Middle frontal gyrus (tissue), 1 donor: ENCODE measurements around the gene NRARP.

ENCODE experiments used
- DNase-seq: peaks from one replicate; pipeline ENCODE4 v3.0.0-alpha.2; 2015; ENCODE audit warnings: low spot score; ENCODE audit errors: extremely low spot score

NRARP gene

DNA sequence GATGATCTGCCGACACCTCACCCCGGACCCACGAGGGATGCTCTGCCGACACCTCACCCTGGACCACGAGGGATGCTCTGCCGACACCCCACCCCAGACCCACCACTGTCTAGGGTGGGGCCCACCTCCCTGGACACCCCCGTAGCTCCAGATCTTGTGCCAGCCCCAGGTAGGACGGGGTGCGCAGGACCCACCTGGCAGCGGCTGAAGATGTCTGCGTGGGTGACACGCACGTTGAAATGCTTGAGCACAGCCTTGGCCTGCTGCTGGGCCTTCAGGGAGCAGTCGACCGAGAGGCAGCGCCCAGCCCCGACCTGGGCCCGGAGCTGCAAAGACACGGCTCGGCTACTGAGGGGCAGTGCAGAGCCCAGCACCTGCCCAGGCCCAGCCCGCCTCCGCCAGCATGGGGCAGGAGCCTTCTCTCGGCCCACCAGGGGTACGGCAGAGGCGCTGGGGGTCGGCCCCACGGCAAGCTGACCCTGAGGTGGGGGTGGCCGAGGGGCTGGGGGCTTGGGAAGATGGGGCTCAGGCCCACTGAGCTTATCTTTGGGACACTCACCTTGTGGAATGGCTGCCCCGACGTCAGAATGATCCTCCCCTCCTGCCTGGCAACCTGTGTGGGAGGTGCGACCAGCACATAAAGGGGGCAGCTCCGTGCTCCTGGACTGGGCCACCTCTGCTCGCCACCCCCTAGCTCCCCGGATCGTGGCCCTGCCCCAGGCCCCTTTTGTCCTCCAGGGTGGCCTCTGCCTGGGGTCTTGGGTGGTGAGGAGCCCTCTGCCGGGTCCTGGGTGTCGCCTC lies 21.7 kb upstream of the NRARP start:
- DNase-seq: no peak

DNA sequence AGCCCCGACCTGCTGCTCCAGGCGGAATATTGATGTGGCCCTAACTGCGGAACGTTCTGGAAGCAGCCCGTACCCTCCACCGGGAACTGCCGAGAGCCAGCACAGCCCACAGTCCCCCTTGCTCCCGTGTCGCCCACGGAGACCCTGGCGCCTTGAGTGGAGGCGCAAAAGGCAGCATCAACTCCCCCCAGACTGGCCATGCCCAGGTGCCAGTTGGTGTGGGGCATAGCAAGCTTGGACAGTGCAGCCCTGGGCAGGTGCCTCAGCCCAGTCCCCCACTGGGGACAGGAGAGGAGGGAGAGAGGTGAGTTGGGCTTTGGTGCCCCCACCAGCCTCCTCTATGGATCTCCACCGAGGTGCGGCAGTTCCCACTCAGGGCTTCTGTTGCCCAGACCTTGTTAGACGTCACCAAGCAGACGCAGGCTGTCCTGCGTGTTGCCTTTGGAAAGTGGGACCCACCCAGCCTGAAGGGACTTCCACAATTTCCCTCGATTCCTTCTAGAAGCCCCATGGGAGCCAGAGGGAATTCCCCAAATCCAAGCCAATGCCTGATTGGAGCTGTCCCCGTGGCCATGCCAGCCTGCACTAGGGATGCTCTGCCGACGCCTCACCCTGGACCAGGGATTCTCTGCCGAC lies 19.8 kb upstream of the NRARP start:
- no peak for DNase-seq

DNA sequence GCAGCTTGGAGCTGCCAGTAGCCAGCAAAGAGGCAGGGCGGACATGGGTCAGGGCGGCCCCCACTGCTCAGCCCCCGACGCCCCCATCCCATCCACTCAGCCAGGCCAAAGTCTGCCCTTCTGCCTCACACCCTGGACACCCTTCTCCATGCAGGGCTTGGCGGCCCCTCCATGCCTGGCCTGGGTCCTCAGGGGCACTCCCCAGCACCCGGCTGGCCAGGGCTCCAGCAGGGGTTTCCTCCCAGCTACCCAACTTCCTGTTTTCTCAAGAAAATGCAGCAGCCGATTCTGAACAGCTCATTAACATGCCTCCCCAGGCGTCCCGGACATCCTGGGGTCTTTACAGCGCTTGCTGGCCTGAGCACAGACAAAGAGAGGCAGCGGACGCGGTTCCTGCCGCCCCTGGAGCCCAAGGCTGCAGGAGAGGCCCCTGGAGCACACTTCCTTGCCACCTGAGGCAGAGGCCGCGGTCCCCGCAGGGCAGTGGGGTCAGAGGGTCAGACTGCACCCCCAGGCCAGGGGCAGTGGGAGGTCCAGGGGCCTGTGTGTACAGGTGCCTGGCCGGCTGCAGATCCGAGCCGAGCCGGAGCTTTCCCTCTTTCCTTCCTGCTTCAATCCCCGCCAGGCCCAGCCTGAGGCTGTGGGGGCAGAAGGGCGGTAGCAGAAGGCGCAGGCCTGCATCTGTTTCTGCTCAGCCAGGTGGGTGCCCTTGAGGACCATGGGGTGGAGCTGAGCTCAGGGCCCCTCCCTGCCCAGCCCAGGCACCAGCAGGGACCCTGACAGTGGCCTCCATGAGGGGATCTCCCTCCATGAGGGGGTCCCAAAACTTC lies 18.7 kb upstream of the NRARP start:
- no peak for DNase-seq

DNA sequence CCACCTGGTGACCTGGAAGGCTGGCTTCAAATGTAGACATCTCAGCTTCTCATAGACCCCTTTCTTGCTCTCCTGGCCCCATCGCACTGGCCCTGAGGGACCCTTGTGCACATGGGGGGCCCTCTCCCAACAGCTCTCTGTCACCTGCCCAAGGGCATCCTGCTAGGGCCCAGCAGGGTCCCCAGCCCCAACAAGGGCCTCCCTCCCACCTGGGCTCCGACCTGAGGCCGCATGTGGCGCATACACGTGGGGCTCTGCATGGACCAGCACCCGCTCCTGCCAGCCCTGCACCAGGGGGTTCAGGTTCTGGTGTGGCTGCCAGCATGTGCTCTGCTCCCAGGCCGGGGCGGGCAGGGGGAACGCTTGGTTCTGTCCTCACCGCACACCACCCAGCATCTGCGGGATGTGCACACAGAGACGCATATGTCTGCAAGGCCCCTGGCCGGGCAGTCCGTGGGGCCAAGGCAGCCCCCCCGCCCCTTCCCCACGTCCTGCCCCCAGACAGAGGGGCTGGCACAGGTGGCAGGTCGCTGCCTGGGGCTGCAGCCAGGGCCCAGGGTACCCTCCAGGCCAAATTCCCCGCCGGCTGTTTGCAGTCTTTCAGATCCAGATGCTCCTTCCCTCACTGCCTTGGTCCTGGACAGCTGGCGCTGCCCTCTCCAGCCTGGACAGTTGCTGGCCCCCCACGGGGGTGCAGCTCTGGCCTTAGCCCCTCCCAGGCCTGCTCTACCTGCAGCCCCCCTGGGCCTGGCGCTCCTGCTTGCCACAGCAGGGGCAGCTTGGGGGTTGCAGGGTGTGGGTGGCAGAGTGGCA lies 17.9 kb upstream of the NRARP start:
- DNase-seq: no peak

DNA sequence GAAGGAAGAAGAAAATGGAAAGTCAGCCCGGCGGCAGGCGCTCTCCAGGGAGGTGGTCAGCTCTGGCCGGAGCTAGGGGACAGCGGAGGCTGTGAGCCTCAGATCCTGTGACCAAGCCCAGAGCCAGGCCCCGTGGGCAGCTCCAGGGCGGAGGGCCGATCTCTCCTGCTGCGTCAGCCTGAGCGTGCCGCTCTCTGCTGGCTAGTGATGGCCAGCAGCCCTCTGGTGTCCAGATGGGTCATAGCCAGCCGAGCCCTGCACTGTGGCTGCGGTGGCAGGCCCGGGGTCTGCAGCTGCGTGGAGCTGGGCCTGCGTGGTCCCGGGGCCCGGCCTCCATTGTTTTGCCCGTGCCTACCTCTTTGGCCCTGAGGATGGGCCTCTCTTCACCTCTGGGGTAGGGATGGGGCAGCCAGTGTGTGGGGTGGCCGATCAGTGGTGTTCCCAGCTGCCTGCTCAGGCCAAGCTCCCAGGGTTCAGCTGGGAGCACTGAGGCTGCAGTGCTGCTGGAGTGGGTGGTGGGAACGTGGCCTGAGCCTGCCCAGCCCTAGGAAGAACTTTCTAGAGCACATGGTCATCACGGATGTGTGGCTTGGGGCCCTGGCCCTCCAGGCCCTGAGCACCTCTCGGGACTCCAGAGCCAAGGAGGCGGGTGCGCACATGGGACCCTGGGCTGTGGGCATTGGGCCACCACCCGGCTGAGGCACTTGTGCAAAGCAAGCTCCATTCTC lies 17.1 kb upstream of the NRARP start:
- no peak for DNase-seq

DNA sequence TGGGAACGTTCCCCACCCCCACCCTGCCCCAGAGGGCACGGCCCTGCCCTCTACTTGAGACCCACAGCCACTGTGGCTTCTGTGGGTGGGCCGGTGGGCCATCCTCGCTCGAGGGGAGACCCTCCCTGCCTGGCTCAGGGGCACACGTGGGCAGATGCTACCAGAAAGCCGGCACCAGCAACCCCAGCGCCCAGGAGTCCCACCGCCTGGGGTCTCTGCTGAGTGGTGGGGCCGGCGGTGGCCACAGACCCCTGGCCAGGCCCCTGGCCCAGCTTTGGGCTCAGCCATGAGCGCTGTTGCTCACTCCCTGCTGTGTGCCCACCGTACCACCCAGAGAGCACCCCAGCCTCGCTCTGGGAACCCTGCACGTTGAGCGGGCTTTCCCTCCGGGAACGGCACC lies 16.5 kb upstream of the NRARP start:
- DNase-seq: no peak

DNA sequence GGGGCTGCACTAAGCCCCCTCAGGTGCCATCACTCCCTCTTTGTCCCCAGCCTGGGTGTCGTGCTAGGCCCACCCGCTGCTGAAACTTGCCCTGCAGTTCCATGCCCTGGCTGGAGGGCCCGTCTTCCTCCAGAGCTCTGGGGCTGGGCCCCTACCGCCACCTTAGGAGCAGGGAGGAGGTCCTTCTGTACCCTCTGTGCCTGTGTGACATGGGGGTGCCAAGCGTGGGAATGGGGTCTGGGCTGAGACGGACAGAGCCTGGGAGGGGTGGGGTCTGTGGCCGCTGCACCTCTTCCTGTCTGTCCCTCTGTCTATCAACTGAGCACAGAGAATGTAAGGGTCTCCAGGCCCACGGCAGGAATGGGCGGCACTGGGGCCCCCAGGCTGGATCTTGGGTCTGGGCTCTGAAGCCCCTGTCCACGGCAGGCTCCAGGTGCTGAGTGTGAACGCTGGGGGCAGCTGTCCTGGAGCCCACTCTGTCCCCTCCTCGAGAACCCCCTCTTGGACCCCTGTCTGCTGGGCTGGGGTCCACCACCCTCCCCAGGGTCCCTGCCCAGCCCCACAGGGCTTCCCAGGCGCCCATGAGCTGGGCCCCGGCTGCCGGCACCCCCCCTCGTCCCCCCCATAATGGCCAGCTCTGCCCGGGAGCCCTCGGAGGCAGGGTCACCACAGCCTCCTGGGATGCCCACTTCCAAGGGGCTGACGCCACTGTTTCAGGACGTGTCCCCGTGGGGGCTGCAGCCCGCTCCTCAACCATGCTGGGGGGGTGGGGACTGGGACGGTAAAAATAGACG lies 15.8 kb upstream of the NRARP start:
- no peak for DNase-seq

DNA sequence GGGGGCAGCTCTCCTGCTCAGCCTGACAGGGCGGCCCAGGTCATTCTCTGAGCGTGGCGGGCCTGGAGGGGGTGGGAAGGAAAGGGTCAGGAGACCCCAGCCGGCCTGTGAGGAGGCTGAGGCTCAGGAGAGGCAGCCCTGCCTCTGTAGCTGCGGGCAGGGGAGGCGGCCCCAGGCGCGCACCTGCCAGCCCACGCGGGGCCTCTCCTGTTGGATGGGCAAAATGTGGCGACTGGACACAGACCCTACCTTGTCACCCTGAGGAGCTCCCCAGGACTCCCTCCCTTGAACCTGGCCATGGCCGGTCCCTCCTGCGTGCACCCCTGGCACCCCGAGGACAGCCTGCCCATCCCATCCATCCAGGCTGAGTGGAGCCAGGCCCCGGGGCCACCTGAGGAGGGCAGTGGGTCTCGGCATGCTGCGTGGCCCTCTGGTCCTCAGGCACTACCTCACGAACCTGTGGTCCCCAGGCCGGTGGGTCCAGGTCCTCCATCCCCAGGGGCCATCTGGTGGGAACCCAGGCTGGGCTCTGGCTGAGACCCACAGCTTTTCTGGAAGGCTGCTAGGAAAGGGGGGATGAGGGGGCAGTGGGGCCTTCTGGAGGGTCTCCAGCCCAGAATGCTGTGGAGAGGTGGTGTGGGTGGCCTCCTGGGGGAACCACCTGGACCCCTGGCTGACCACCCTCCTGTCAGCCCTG lies 15.1 kb upstream of the NRARP start:
- DNase-seq: no peak

DNA sequence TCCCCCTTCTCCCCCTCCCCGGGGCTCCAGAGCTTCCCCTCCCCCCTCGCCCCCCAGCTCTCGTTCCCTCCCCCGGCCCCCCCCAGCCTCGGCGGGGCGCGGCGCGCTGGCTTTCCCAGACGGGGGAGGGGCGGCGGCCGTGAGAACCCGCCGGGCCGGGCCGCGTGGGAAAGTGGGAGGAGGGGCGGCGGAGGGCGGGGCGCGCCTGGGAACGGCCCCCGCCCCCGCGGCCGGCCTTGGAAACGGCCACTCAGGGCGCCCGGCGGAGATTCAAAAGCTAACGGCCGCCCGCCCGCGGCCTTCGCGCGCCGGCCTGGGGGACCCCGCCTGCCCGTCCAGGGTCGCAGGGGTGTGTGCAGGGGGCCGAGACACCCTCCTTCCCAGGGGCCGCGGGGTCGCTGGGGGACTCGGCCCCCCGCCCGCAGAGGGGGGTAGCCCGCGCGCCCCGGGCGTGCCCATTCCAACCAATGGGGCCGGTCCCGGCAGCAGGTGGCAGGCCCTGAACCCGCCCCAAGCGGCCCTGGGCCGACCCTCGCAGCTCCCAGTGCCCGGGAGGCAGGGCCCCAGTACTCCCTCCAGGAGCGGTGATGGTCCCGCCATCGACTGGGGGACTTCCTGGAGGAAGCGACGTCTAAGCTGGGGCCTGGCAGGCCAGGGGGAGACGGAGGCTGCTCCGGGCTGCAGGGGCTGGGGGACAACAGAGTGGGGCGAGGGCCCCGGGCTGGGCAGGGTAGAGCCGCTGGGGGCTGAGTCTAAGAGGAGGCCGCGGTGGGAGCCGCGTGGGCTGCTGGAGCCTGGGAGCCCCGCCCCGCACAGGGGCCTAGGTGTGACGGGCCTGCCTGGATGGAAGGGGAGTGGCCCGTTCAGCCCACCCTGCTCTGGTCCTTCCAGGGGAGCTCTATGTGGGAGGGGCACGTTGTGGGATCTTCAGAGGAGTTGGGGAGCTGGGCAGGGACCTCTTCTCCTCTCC lies 14.2 kb upstream of the NRARP start:
- DNase-seq: no peak

DNA sequence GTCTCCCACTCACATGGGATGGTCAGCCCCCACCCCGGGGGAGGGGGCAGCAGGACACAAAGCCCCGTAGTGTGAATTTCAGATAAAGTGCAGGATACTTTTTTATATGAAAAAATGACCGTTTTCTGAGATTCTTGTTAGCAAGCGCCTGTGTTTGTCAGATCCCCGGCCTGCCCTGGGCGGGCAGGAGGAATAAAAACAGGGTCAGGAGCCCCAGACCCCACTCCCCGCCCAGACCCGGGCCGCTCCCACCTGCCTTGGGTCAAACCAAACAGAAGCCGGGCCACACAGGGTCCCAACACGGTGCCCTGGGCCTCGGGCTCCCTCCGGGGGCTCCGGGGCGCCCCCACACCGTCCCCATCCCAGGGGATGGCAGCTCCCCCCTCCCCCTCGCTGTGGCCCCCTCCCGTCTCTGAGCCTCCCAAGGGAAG lies 13.5 kb upstream of the NRARP start:
- DNase-seq: no peak

DNA sequence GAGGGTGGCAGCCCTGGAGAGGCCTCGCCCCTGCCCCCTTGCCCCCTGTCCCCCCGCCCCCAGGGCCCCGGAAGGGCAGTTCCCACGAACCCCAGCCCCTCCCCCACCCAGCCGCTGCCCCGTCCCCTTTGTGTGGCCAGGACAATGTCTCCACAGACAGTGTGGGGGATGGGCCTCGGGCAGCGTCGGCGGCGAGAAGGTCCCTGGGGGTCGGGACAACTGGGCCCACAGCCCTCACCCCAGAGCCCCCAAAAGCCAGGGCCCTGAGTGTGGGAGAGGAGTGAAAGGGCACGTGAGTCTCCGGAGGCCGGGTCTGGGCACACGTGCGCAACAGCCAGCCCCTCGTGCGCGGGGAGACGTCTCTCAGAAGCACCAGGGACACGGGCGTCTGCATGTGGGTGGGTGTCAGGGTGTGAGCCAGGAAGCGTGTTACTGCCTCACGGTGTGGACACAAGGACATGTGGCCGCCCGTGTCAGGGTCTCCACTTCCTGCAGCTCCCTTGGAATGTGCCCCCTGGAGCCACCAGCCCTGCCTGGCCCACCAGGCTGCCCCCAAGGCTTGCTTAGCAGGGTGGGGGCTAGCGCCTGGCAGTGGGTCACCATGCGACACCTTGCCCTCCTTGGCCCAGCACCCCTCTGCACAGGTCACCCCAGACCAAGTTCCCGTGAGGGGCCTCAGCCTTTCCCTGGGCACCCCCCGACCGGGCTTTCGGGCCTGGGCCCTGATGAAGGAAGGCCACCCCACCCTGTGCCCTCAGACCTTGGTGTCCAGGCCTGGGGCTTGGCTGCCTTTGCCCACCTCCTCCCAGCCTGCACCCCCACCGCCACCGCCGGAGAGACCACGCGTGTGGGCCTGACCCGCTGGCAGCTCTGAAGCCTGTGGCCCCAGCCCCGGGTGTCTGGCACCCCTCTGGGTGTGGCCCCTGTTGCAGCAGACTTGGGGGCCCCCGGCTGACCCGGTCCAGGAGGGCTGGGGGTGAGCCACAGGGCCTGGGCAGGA lies 12.8 kb upstream of the NRARP start:
- no peak for DNase-seq

DNA sequence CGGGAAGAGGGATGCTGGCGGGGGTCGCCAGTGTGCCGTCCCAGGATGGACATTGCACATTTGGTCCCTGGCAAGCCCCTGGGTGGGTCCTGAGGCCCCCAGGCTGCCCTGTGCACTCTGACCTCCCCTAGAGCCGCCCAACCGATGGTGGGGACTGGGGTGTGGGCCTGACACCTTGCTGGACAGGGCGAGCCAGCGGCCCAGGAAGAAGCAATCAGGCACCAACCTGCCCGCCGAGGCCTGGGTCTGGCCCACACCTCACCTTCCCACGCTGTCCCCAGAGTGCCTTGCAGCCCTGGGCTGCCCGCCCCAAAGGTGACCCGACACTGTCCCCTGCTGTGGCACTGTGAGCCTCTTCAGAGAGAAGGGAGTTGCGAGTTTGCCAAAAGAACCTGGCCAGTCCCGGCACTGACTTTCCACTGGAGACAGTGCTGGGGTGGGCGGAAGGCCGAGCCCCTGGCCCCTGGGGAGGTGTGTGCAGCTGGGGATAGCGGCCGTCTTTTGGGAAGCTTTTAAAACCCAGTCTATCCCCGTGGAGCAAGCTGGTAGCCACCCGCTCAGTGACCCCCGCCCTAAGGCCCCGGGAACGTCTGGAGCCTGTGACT lies 12.0 kb upstream of the NRARP start:
- DNase-seq: no peak

DNA sequence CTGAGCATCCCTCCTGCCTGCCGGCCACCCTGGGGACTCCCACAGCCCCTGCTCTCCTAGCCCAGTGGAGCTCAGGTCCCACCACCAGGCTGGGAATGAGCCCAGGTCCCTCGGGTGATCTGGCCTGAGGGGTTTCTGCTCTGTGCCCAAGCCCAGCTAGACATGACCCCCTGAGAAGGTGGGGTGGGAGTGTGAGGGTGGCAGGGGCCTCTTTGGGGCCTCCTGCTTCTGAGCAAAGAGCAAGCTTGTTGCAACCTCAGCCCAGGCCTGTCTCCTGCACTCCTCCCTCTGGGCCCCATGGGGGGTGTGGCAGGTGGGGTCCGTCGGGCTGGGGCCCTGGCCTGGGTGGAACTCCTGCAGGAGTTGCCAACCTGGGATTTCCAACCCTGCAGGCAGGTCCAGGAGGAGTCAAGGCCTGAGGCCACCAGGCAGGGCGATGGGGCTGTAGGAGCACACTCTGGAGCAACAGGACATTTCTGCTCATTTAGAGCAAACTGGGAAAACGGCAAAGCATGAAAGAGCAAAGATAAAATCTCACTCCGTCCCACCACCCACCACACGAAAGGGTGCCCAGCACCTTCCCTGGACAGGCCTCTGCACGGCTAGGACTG lies 11.4 kb upstream of the NRARP start:
- DNase-seq: no peak

DNA sequence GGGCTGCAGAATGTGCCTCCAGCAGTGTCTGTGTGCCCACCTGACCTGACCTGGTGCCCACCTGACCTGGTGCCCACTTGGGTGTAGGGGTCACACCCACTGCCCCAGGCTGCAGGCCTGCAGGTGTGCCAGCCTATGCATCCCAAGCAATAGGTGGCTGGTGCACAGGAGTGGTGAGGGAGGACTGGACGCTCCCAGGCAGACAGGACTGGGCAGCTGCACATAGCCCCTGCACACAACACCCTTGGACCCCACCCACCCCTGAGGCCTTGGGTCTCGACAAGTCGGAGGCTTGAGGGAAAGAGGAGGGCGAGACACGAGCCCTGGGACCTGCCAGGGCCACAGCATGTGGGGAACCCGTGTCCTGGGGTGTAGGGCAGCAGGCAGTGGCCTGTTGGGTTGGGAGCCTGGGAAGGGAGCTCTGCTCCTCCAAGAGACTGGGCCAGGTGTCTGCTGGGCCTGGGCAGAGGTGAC lies 10.8 kb upstream of the NRARP start:
- no peak for DNase-seq

DNA sequence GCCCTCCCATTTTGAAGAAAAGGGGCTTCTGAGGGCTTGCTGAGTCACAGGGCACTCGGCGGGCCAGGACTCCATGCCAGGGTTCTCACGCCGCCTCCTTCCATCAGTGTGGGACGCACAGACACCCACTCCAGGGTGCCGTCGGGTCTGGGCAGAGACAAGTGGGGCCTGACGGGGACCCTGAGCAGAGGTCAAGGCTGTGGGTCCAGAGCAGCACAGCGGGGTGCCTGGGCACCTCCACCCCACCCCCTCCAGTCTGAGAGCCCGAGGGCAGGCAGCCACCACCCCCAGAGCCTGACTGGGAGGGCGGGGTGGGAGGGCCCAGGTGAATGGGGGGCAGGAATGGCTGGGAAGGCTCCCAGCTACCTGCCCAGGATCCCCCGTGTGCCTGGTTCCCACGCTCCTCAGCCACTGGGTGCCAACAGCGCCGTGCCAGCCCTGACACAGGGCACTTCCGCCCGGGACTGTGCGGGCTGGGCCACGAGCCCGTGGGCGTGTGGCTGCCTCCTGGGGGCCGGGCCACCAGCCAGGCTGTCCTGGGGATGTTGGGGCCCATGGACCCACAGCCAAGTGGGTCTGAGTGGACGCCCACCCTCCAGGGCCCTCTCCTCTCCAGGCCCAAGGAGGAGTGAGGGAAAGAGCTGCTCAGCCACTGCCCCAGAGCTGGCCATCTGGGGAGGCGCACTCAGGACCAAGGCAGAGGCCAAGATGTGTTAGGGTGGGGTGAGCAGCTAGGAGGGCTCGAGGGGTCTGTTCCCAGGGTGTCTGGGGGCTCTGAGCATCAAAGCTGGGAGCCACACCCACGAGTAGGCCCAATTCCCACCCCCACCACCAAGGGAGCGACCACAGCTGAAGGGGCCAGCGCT lies 10.1 kb upstream of the NRARP start:
- no peak for DNase-seq
